GM19193 (cell line): ENCODE results near the gene PLCG2.

ENCODE experiments used
- POLR2A ChIP-seq: IDR thresholded peaks from 4 replicates; pipeline ENCODE4 v1.6.1; 2011; ENCODE audit not compliant: insufficient read depth, insufficient read length; ENCODE audit errors: extremely low read depth

The PLCG2 gene

GRCh38 chr16:81928975-81929374, 149.9 kb downstream of the PLCG2 start:
- no peak for TF ChIP-seq POLR2A

GRCh38 chr16:81929841-81930240, 150.8 kb downstream of the PLCG2 start:
- no peak for TF ChIP-seq POLR2A

DNA sequence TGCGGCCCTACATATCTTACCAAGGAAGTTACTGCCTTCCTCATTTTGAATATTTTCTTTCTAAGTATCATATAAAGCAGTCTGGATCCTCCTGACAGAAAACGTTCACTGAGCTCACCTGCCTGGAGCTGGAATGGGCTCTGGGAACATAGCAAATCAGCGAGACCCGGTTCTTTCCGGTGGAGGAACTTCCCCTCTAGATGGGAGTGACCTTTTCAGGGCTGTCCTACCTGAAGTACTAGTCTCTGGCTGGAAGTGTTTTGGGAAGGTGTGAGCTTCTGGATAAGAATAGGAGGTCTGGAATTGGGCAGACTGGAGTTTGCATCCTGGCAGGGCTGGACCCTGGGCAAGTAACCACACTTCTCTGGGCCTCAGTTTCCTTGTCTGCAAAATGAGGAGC, 152.8 kb downstream of the PLCG2 start:
- TF ChIP-seq POLR2A: no peak

DNA sequence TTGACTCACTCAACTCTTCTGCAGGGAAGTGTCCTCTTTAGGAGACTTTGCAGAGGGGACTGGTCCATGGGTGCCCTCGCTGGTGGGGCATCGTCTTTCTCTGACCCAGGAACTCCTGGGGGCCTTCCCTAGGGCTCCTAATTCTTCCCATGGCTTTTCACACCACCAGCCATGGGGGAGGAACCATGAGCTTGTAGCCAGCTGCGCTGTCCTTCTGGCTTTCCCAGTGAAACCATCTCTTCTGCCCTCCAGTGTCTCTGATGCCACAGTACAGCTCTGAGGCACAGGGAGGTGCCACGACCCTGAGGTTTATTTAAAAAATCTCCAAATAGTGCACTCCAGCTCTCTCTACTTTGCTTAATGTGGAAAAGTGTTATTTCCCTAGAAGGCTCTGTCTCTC, 153.6 kb downstream of the PLCG2 start:
- no peak for TF ChIP-seq POLR2A

GRCh38 chr16:81933361-81933760, 154.3 kb downstream of the PLCG2 start:
- TF ChIP-seq POLR2A: no peak

DNA sequence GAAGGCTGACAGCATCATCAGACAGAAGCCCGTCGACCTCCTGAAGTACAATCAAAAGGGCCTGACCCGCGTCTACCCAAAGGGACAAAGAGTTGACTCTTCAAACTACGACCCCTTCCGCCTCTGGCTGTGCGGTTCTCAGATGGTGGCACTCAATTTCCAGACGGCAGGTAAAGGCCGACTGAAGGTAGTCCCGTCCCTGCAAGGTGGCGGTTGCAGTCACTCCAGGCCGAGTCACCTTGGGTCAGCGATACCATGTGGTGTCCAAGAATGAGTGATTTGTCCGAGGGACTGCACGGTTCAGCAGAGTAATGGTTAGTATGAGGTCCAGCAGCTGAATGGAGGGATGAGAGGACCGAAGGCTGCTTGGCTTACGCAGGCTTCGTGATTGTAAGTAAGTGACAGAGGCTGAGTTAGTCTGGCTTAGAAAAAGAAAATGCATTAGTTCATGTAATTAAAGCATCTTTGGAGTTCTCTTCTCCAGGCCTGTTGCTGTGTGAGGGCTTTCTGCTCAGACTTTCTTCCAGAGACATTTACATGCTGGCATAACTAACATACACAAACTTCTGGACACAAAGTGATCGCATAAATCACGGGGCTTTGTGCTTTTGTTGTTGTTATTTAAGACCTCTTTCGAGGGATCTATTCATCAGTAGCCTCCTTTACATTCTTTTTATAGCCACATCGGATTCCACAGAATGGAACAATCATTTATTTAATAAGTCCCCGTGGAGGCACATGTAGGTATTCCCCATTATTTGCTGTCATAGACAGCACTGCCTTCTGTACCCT, 157.3 kb downstream of the PLCG2 start:
- TF ChIP-seq POLR2A: no peak

DNA sequence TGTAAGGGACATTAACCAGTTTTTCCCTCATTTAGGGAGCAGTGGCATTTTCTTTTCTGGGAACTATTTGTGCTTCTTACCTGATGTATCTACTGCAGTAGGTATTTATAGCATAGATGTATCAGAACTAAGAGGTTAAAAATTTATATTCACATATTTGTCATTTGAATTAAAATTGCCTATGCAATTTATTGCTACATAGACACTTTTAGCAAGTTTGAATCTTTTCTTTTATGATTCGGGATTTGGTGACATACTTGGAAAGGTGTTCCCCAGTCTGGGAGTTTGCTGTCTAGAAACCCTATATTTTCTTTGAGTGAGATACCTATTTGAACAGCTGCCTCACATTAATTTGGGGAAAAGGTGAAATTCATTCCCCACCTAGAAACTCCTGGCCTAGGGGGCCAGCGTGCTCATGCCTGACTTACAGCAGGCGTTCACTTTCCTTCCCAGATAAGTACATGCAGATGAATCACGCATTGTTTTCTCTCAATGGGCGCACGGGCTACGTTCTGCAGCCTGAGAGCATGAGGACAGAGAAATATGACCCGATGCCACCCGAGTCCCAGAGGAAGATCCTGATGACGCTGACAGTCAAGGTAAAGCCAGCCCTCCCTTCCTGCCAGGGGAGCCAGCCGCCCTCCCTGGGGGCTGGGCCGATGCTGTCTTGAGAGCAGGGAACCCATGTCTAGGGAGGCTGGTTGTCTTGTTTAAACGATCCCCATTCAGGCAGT, 158.4 kb downstream of the PLCG2 start:
- TF ChIP-seq POLR2A: peak; percentile 1

- no peak for TF ChIP-seq POLR2A
Measured at GRCh38 chr16:81938326-81939163, 159.5 kb downstream of the PLCG2 start.

DNA sequence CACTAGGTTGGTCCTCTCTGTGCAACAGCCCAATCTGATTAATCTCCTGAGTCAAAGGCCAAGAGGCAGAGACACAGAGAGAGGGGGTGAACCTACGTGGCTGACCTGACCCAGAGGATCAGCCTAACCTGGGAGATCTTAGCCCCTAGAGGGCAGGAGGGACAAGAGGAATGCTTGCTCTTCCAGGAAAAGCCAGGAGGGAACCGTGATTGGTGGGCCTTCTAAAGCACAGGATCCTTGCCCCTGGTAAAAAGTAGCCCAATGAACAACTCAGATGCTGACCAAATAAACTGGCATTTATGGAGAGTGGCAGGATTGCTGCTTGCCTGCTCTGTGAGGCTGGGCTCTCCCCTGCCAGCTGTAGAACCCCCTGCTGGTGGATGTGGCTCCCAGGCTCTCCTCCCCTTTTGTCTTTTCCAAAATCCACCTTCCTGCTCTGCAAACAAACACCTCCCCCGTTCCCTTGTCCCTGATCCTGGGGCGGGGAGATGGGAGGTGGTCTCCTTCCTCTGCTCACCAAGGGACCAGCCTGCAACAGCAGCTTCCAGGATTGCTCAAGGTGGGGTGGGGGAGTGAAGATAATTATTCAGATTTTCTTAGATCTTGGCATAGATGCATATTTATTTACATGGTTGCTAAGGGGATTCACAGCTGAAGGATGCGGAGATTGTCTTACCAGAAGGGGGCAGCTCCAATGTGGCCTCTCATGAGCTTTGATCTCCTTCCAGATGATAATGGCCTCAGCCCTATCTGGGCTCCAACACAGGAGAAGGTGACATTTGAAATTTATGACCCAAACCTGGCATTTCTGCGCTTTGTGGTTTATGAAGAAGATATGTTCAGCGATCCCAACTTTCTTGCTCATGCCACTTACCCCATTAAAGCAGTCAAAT, 160.3 kb downstream of the PLCG2 start:
- no peak for TF ChIP-seq POLR2A

DNA sequence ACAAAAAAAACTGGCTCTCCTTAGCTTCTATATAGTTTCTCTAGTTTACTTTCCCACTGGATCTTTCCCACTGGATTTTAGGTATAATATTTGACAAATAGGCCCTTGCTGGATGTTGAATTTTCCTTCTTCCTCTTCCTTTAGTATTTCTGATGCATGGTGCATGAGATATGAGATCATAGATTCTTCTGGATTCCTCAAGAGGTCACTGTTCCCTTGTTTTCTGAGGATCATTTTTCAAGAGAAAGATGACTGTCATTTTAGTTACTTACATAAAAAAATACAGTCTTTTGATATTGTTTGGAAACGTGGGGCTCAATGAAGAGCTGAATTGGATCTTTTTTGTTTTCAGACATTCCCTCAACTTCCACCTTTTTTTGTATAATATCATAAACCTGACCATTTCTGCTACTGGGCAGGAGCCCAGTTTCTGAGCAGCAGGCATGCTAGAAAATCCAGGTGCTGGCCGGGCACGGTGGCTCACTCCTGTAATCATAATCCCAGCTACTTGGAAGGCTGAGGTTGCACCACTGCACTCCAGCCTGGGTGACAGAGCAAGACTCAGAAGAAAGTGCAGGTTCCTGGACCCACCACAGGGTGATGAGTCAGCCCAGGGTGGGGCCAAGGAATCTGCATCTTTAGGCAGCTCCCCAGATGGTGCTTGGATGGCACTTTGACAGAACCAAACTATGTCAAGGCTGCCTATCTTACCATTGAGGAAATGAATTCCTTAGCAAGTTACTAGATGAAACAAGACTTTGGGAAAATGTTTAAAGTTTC, 161.9 kb downstream of the PLCG2 start:
- no peak for TF ChIP-seq POLR2A

- TF ChIP-seq POLR2A: no peak
Measured at GRCh38 chr16:81942007-81942601, 163.0 kb downstream of the PLCG2 start.

DNA sequence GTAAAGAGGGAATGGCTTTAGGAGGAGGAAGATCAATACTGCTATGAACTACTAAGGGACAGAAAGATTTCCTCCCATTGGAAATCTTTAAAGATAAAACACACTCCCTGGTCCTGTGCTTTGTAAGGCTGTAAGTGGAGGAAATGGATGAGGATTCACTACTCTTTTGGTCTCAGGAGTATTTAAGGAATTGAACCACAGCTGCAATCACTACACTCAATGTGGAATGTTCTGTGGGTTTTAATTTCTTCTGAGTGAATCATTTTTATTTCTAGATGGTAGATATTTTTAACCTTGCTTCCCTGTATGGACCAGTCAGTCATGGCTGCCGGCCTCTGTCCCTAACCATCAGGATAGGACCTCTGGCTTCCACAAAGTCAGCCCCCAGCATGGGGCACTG, 166.6 kb downstream of the PLCG2 start:
- TF ChIP-seq POLR2A: no peak

DNA sequence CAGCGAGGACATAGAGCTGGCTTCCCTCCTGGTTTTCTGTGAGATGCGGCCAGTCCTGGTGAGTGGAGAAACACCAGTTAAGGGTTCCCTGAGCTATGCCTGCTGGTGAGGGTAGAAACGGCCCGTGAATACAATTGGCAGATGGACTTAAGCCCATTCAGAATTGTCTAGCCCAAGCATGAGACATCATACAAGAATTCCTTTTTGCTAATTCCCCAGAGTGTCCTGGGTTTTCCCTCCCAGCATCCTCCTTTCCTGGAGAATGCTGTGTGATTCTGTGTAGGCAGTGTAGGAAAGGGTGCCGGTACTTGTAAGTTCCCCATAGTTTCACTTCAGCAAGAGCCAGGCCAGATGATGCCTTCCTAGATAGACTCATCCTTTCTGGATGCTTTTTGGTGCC, 167.1 kb downstream of the PLCG2 start:
- no peak for TF ChIP-seq POLR2A
